Effector memory CD8-positive, alpha-beta T cell (primary cell): ENCODE results near the gene PRDM15.
A peak's percentile ranks its signal among the peaks of the same experiment; 100 is the strongest.
"Not testable (repeated sequence)": the region's sequence is repeated elsewhere in the genome, so short reads cannot be mapped to it uniquely, and the experiment has no call there.

ENCODE experiments used
- ATAC-seq: fragments of 150-1000 bp; cut with Tn5 transposase; replicated peaks from 2 replicates; pipeline ENCODE4 v1.10.0; 2021; ENCODE audit warnings: mild to moderate bottlenecking, moderate library complexity
- DNase-seq, 3 experiments: peaks; one replicate each; pipeline ENCODE4 v3.0.0; 2021
- H3K27ac Mint-ChIP-seq, 2 donors: one replicate each; pipeline ENCODE4 v1.8.0; 2022; ENCODE audit warnings: mild to moderate bottlenecking in 2 of 2, mixed read lengths in 2 of 2, moderate library complexity in 2 of 2
- H3K27me3 Mint-ChIP-seq, 2 donors: one replicate each; pipeline ENCODE4 v1.8.0; 2022; ENCODE audit warnings: mixed read lengths in 2 of 2
- H3K36me3 Mint-ChIP-seq: one replicate; pipeline ENCODE4 v1.8.0; 2022; ENCODE audit warnings: mild to moderate bottlenecking, moderate library complexity, mixed read lengths; ENCODE audit not compliant: insufficient read depth
- H3K4me1 Mint-ChIP-seq, 2 donors: one replicate each; pipeline ENCODE4 v1.8.0; 2022; ENCODE audit warnings: low read depth in 2 of 2, mixed read lengths in 2 of 2
- H3K4me3 Mint-ChIP-seq, 2 donors: one replicate each; pipeline ENCODE4 v1.8.0; 2022; ENCODE audit warnings: mild to moderate bottlenecking in 2 of 2, mixed read lengths in 2 of 2, moderate library complexity in 2 of 2
- H3K9me3 Mint-ChIP-seq, 2 donors: one replicate each; pipeline ENCODE4 v1.8.0; 2022; ENCODE audit warnings: mixed read lengths in 2 of 2

PRDM15 gene

DNA sequence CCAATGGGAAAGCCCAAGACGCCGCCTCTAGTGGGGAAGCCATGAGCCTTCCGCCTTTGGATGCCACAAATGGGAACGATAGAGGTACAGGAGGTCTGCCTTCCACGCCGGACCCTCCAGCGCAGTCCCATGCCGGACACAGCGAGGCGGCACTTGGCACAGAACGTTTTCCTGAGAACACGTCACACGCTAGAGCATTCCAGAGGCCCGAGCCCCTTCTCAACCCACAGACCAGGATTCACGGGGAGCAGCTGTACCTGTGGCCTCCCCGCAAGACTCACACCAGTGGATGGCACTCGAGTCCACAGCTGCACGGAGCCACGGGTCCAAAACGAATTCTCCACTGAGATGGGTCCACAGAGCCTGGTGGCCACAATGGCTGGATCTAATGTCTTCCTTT is 80.8 kb downstream of the PRDM15 start:
- Mint-ChIP-seq H3K36me3 (peaks cover 25% of the 10 kb centered on the region), H3K4me1 (peaks cover 0 to 2% of the 10 kb centered on the region in 2 donors), H3K9me3 (peaks cover 0 to 5% of the 10 kb centered on the region in 2 donors), H3K27ac (no peak overlapping the region), H3K4me3 (no peak overlapping the region), H3K27me3 (peaks cover 14 to 19% of the 10 kb centered on the region in 2 donors)
- DNase-seq (no peak), ATAC-seq (no peak)

GRCh38 chr21:41796476-41797080 is 82.6 kb downstream of the PRDM15 start:
- DNase-seq (no peak), ATAC-seq (no peak)
- Mint-ChIP-seq H3K4me1 (peaks cover 0 to 2% of the 10 kb centered on the region in 2 donors), H3K9me3 (peaks cover 0 to 14% of the 10 kb centered on the region in 2 donors), H3K4me3 (no peak overlapping the region), H3K27ac (no peak overlapping the region), H3K27me3 (peaks cover 22 to 36% of the 10 kb centered on the region in 2 donors), H3K36me3 (peaks cover 23% of the 10 kb centered on the region)

DNA sequence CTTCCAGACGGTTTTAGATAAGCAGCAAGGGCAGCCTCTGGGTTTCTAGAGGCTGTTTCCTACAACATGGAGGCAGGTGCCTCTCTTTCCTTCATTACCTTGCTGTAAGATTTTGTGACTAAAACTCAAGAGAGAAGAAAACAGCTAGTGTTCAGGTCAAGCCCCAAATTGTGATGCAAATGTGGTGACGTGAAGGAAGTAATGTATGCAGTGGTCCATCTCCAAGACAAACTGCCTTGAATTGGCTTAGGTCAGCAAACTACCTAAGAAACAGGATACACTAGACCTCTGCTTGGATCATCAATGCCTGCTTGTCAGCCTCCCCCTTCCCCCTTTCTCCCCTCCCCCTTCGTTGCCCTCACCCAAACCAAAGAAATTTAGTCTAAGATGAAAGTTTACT is 83.4 kb downstream of the PRDM15 start:
- no peak overlapping the region for H3K27ac Mint-ChIP-seq
- H3K4me1 Mint-ChIP-seq: peaks cover 0 to 2% of the 10 kb centered on the region in 2 donors
- ATAC-seq (no peak), DNase-seq (no peak)
- peaks cover 21% of the 10 kb centered on the region for H3K36me3 Mint-ChIP-seq
- peaks cover 29 to 37% of the 10 kb centered on the region in 2 donors for H3K27me3 Mint-ChIP-seq
- no peak overlapping the region for H3K4me3 Mint-ChIP-seq
- H3K9me3 Mint-ChIP-seq: peaks cover 0 to 14% of the 10 kb centered on the region in 2 donors

GRCh38 chr21:41794600-41794999 is 84.5 kb downstream of the PRDM15 start:
- peaks cover 29 to 37% of the 10 kb centered on the region in 2 donors for H3K27me3 Mint-ChIP-seq
- peaks cover 0 to 14% of the 10 kb centered on the region in 2 donors for H3K9me3 Mint-ChIP-seq
- H3K27ac Mint-ChIP-seq: no peak overlapping the region
- H3K4me1 Mint-ChIP-seq: peaks cover 0 to 2% of the 10 kb centered on the region in 2 donors
- DNase-seq (no peak), ATAC-seq (no peak)
- H3K36me3 Mint-ChIP-seq: peaks cover 11% of the 10 kb centered on the region
- H3K4me3 Mint-ChIP-seq: no peak overlapping the region

DNA sequence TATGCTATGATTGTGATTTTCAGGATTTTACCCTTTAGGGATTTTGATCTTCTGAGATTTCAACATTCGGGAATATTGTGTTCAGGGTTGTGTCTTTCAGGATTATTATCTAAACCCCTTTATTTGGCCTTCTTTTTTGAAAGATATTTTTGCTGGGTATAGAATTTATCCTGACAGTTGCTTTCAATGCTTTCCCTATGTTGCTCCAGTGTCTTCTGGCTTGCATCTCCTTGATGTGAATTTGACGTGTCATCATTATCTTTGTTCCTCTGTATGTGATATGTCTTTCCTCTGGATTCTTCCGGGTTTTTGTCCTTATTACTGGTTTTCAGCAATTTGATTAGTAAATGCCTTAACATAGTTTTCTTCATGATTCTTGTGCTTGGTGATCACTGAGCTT is 86.4 kb downstream of the PRDM15 start:
- Mint-ChIP-seq H3K27me3 (peaks cover 29 to 46% of the 10 kb centered on the region in 2 donors), H3K4me1 (peaks cover 0 to 2% of the 10 kb centered on the region in 2 donors), H3K36me3 (peaks cover 7% of the 10 kb centered on the region), H3K27ac (no peak overlapping the region), H3K4me3 (no peak overlapping the region), H3K9me3 (peaks cover 0 to 14% of the 10 kb centered on the region in 2 donors)
- ATAC-seq (no peak), DNase-seq (no peak)

GRCh38 chr21:41786509-41786987 is 92.6 kb downstream of the PRDM15 start:
- Mint-ChIP-seq H3K36me3 (no peaks in the 10 kb centered on the region), H3K9me3 (no peaks in the 10 kb centered on the region), H3K4me3 (no peak overlapping the region), H3K4me1 (peaks cover 0 to 1% of the 10 kb centered on the region in 2 donors), H3K27ac (no peak overlapping the region), H3K27me3 (peaks cover 44 to 45% of the 10 kb centered on the region in 2 donors)
- ATAC-seq (no peak), DNase-seq (no peak)

DNA sequence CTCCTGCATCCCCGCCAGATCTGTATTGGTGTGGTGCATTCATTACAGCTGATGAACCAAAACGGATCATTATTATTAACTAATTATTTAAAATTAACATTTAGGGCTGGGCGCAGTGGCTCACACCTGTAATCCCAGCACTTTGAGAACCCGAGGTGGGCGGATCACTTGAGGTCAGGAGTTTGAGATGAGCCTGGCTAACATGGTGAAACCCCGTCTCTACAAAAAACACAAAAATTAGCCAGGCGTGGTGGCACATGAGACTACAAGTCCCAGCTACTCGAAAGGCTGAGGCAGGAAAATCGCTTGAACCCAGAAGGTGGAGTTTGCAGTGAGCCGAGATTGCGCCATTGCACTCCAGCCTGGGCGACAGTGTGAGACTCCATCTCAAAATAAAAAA is 93.9 kb downstream of the PRDM15 start:
- H3K27ac Mint-ChIP-seq, H3K36me3 Mint-ChIP-seq, H3K4me1 Mint-ChIP-seq, DNase-seq, H3K4me3 Mint-ChIP-seq, ATAC-seq, H3K9me3 Mint-ChIP-seq: not testable (repeated sequence)
- H3K27me3 Mint-ChIP-seq: peaks cover 51 to 57% of the 10 kb centered on the region in 2 donors

DNA sequence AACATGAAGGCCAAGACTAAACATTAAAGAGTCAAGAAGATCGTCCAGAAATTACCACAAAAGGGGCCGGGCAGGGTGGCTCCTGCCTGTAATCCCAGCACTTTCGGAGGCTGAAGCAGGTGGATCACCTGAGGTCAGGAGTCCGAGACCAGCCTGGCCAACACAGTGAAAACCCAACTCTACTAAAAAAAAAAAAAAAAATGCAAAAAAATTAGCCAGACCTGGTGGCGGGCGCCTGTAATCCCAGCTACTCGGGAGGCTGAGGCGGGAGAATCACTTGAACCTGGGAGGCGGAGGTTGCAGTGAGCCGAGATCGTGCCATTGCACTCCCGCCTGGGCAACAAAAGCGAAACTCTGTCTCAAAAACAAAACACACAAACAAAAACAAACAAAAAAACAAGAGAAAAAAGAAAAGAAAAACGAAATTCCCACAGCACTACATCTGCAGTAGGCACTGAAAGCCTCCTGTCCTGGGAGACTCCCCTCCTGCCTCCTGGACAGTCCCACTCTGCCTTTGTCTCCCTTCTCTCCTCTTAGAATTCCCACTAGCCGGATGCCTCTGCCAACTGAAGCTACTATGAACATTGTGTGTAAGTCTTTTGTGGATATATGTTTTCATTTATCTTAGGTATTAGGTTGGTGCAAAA is 94.6 kb downstream of the PRDM15 start:
- Mint-ChIP-seq H3K4me1 (peaks cover 0 to 3% of the 10 kb centered on the region in 2 donors), H3K36me3 (no peaks in the 10 kb centered on the region), H3K9me3 (no peaks in the 10 kb centered on the region), H3K27me3 (peaks cover 57 to 64% of the 10 kb centered on the region in 2 donors), H3K4me3 (no peak overlapping the region), H3K27ac (no peak overlapping the region)
- ATAC-seq (no peak), DNase-seq (no peak)

DNA sequence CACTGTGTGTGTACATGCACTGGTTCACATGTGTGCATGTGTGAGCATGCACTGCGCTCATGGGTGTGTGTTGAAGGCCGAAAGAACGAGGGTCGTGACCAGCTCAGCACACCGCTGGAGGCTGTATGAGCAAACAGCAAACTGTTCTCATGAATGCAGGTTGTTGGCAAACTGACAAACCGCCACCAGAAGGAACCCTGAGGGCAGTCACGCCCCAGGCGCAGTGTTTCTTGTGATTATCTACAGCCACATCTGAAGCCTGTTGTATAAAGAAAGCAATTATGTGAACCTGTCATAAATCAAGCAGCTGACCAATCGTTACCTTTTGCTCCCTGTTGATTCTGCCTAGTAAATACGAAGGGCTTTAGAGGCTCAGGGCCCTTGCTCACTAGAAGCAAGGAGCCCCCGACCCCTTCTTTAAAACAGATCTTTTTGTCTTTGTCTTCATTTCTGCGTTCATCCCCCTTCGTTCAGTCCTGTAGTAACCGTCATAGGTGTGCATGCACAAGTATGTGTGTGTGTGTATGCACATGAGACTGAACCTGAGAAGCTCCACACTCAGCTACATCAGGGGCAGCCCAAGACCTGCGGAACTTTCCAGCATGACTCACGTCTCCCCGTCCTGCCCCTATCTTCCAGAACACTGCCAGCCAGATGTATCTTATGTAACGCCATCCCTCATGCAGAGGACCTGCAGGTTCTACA is 95.5 kb downstream of the PRDM15 start:
- peaks cover 65 to 67% of the 10 kb centered on the region in 2 donors for H3K27me3 Mint-ChIP-seq
- no peak overlapping the region for H3K4me3 Mint-ChIP-seq
- no peaks in the 10 kb centered on the region for H3K9me3 Mint-ChIP-seq
- no peak overlapping the region for H3K27ac Mint-ChIP-seq
- no peak for DNase-seq
- peaks cover 0 to 4% of the 10 kb centered on the region in 2 donors for H3K4me1 Mint-ChIP-seq
- H3K36me3 Mint-ChIP-seq: peaks cover under 1% of the 10 kb centered on the region
- ATAC-seq: no peak

DNA sequence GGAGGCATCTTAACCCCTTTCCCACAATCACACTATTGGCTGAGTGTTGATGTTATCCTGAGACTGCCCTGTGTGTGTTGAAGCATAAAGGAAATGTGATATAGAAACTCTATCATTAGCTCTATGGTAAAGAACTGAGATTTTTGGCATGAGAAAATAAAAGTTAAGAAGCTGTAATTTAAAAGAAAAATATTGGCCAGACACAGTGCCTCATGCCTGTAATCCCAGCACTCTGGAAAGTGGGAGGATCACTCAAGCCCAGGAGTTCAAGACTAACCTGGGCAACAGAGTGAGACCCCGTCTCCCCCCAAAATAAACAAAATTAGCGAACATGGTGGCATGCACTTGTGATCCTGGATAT is 98.1 kb downstream of the PRDM15 start:
- no peak for ATAC-seq
- H3K9me3 Mint-ChIP-seq: no peaks in the 10 kb centered on the region
- peaks cover 76 to 84% of the 10 kb centered on the region in 2 donors for H3K27me3 Mint-ChIP-seq
- peaks cover 4% of the 10 kb centered on the region for H3K36me3 Mint-ChIP-seq
- no peak overlapping the region for H3K4me3 Mint-ChIP-seq
- H3K4me1 Mint-ChIP-seq: peaks cover 0 to 4% of the 10 kb centered on the region in 2 donors
- DNase-seq: no peak
- no peak overlapping the region for H3K27ac Mint-ChIP-seq

DNA sequence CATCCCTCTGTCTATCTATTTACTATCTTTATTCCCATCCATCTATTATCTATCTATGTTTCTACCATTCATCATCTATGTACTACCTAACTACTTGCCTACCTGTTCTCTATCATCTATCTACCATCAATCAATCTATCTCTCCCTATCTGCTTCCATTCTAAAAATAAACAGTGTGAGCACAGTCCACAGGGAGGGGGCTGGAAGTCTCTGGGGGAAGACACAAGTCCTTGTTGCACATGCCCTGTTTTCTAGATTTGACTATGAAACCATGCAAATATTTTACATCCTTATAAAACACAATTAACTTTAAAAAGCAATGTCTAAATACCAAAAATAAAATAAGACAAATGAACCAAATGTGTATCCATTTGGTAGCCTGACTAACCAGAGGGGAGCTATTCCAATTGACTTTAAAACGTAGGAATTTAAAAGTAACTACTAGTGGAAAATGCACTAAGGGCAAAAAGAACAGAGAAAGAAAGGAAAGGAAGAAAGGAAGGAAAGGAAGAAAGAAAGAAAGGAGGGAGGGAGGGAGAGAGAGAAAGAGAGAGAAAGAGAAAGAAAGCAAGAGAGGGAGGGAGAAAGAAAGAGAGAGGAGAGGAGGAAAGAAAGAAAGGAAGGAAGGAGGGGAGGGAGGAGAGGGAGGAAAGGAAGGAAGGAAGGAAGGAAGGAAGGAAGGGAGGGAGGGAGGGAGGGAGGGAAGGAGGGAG is 98.7 kb downstream of the PRDM15 start:
- ATAC-seq (no peak), DNase-seq (no peak)
- Mint-ChIP-seq H3K27ac (no peak overlapping the region), H3K4me3 (no peak overlapping the region), H3K9me3 (no peaks in the 10 kb centered on the region), H3K27me3 (peaks cover 77 to 86% of the 10 kb centered on the region in 2 donors), H3K4me1 (peaks cover 0 to 4% of the 10 kb centered on the region in 2 donors), H3K36me3 (peaks cover 5% of the 10 kb centered on the region)

DNA sequence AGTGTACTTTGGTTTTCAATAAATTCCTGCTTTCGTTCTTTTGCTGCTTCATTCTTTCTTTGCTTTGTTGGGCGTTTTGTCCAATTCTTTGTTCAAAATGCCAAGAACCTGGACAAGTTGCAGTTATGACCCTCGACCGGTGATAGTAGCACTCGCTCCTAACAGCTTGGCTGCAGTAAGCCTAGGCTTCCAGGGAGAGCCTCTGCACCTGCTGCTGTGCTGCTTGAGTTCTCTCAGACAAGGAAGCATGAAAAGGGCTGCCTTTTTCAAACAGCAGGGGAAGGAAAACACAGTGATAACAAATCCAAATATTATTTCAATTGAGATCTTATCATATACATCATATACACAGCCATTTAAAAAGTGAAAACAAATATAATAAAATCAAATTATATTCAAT is 99.5 kb downstream of the PRDM15 start:
- Mint-ChIP-seq H3K4me3 (peak overlapping the region in 1 of 2 donors; percentile 57), H3K27me3 (peaks cover 80 to 88% of the 10 kb centered on the region in 2 donors), H3K4me1 (peaks cover 0 to 4% of the 10 kb centered on the region in 2 donors), H3K27ac (no peak overlapping the region), H3K9me3 (no peaks in the 10 kb centered on the region), H3K36me3 (peaks cover 6% of the 10 kb centered on the region)
- no peak for ATAC-seq
- DNase-seq: no peak

DNA sequence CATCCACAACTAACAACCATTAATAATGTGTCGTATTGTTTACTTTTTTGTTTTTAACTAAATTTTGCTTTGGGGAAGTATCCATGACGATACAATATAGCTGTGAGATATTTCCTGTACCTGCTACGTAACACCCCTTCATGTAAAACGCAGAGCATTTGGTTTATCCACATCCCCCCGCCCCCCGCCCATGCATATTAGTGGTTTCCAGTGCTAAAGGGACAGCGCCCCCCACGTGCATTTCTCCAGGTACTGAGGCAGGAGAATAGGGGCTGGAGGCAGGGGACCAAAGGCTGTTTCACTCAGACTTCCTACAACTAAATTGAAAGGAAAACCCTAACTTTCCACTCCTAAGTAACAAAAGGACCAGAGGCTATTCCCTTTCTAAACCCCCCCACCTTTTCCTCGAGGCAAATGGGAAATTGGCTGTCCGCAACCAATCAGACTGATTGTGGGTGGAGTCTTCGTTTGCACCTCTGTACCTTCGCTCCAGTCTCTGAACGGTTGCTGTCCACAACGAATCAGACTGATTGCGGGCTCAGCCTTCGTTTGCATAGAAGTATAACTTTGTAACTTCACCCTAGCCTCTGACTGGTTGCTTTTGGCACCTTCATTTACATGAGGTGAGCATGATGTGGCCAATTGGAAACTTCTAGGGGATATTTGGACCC is 100.1 kb downstream of the PRDM15 start:
- ATAC-seq: no peak
- H3K9me3 Mint-ChIP-seq: no peaks in the 10 kb centered on the region
- peaks cover 0 to 4% of the 10 kb centered on the region in 2 donors for H3K4me1 Mint-ChIP-seq
- H3K4me3 Mint-ChIP-seq: no peak overlapping the region
- H3K36me3 Mint-ChIP-seq: peaks cover 6% of the 10 kb centered on the region
- no peak for DNase-seq
- peaks cover 80 to 88% of the 10 kb centered on the region in 2 donors for H3K27me3 Mint-ChIP-seq
- H3K27ac Mint-ChIP-seq: no peak overlapping the region
